ENCODE measurements around the gene FAM3D.
"Not testable (repeated sequence)": the region's sequence is repeated elsewhere in the genome, so short reads cannot be mapped to it uniquely, and the experiment has no call there.

FAM3D gene

GRCh38 chr3:58666683-58667082, at the start of gene FAM3D:
FAM3D (minus strand) TSS chr3:58666774; CDS start chr3:58655563, 11,211 bp downstream.
- no peak within 1 kb of the TSS for H3K4me3 ChIP-seq (ENCODE audit: low read length, poor library complexity, severe bottlenecking)
- no peaks in the 10 kb centered on the region for H3K9me2 ChIP-seq (replicated peaks; ENCODE audit: low read depth, low read length)
- no peaks in the 10 kb centered on the region for H3K36me3 ChIP-seq (ENCODE audit: insufficient read depth, low read length)
- H3K4me2 ChIP-seq (ENCODE audit: low read depth, low read length, poor library complexity, severe bottlenecking): no peak within 1 kb of the TSS
- TF ChIP-seq EZH2phosphoT487 (IDR thresholded peaks at IDR 0.05; ENCODE audit: borderline replicate concordance) (no peak), CTCF (conservative IDR thresholded peaks at IDR 0.05; ENCODE audit: low read length) (no peak)
- no peaks in the 10 kb centered on the region for H3K9me3 ChIP-seq (ENCODE audit: insufficient read depth, low read depth, low read length)
- H4K20me1 ChIP-seq (ENCODE audit: insufficient read depth, low read length, poor library complexity, severe bottlenecking): no peaks in the 10 kb centered on the region
- H2AFZ ChIP-seq (ENCODE audit: low read length): no peak within 1 kb of the TSS
- H3K4me1 ChIP-seq (ENCODE audit: insufficient read depth, low read length, poor library complexity, severe bottlenecking): peaks cover 12% of the 10 kb centered on the region
- no peaks in the 10 kb centered on the region for H3K79me2 ChIP-seq (ENCODE audit: insufficient read depth, low read length)
- no peak within 1 kb of the TSS for H3K9ac ChIP-seq (ENCODE audit: low read depth, low read length, poor library complexity, severe bottlenecking)
- no peaks in the 10 kb centered on the region for H3F3A ChIP-seq (ENCODE audit: low read depth)
- no peaks in the 10 kb centered on the region for H3K27me3 ChIP-seq (ENCODE audit: insufficient read depth, low read length, poor library complexity, severe bottlenecking)

GRCh38 chr3:58713715-58714401, 47.3 kb upstream of the FAM3D start:
- Histone ChIP-seq H3K9me2 (replicated peaks; ENCODE audit: low read depth, low read length) (no peaks in the 10 kb centered on the region), H3K9me3 (ENCODE audit: insufficient read depth, low read depth, low read length) (no peaks in the 10 kb centered on the region), H3K36me3 (ENCODE audit: insufficient read depth, low read length) (no peaks in the 10 kb centered on the region), H3K9ac (ENCODE audit: low read depth, low read length, poor library complexity, severe bottlenecking) (no peak overlapping the region), H3K4me2 (ENCODE audit: low read depth, low read length, poor library complexity, severe bottlenecking) (no peak overlapping the region), H3F3A (ENCODE audit: low read depth) (no peaks in the 10 kb centered on the region), H3K79me2 (ENCODE audit: insufficient read depth, low read length) (no peaks in the 10 kb centered on the region), H3K4me1 (ENCODE audit: insufficient read depth, low read length, poor library complexity, severe bottlenecking) (no peaks in the 10 kb centered on the region), H3K27me3 (ENCODE audit: insufficient read depth, low read length, poor library complexity, severe bottlenecking) (no peaks in the 10 kb centered on the region), H2AFZ (ENCODE audit: low read length) (no peak overlapping the region), H4K20me1 (ENCODE audit: insufficient read depth, low read length, poor library complexity, severe bottlenecking) (no peaks in the 10 kb centered on the region), H3K4me3 (ENCODE audit: low read length, poor library complexity, severe bottlenecking) (no peak overlapping the region)
- TF ChIP-seq CTCF (conservative IDR thresholded peaks at IDR 0.05; ENCODE audit: low read length) (no peak), EZH2phosphoT487 (IDR thresholded peaks at IDR 0.05; ENCODE audit: borderline replicate concordance) (no peak)

- Histone ChIP-seq H3K9me2 (replicated peaks; ENCODE audit: low read depth, low read length) (no peaks in the 10 kb centered on the region), H2AFZ (ENCODE audit: low read length) (no peak overlapping the region), H3K27me3 (ENCODE audit: insufficient read depth, low read length, poor library complexity, severe bottlenecking) (no peaks in the 10 kb centered on the region), H3F3A (ENCODE audit: low read depth) (no peaks in the 10 kb centered on the region), H3K36me3 (ENCODE audit: insufficient read depth, low read length) (no peaks in the 10 kb centered on the region), H3K4me2 (ENCODE audit: low read depth, low read length, poor library complexity, severe bottlenecking) (no peak overlapping the region), H3K9me3 (ENCODE audit: insufficient read depth, low read depth, low read length) (no peaks in the 10 kb centered on the region), H4K20me1 (ENCODE audit: insufficient read depth, low read length, poor library complexity, severe bottlenecking) (no peaks in the 10 kb centered on the region), H3K79me2 (ENCODE audit: insufficient read depth, low read length) (no peaks in the 10 kb centered on the region), H3K4me3 (ENCODE audit: low read length, poor library complexity, severe bottlenecking) (no peak overlapping the region), H3K4me1 (ENCODE audit: insufficient read depth, low read length, poor library complexity, severe bottlenecking) (peaks cover 7% of the 10 kb centered on the region), H3K9ac (ENCODE audit: low read depth, low read length, poor library complexity, severe bottlenecking) (no peak overlapping the region)
- TF ChIP-seq CTCF (conservative IDR thresholded peaks at IDR 0.05; ENCODE audit: low read length): no peak
- no peak for TF ChIP-seq EZH2phosphoT487 (IDR thresholded peaks at IDR 0.05; ENCODE audit: borderline replicate concordance)
These were observed 45.3 kb upstream of the FAM3D start for GRCh38 chr3:58711871-58712270.

GRCh38 chr3:58708983-58709382, 42.4 kb upstream of the FAM3D start:
- not testable (repeated sequence) for H3F3A ChIP-seq (ENCODE audit: low read depth); H3K4me3 ChIP-seq (ENCODE audit: low read length, poor library complexity, severe bottlenecking); H3K9ac ChIP-seq (ENCODE audit: low read depth, low read length, poor library complexity, severe bottlenecking); H3K9me3 ChIP-seq (ENCODE audit: insufficient read depth, low read depth, low read length); H3K36me3 ChIP-seq (ENCODE audit: insufficient read depth, low read length); H3K9me2 ChIP-seq (replicated peaks; ENCODE audit: low read depth, low read length); H2AFZ ChIP-seq (ENCODE audit: low read length); H3K79me2 ChIP-seq (ENCODE audit: insufficient read depth, low read length); H4K20me1 ChIP-seq (ENCODE audit: insufficient read depth, low read length, poor library complexity, severe bottlenecking); H3K4me2 ChIP-seq (ENCODE audit: low read depth, low read length, poor library complexity, severe bottlenecking); H3K27me3 ChIP-seq (ENCODE audit: insufficient read depth, low read length, poor library complexity, severe bottlenecking)
- peaks cover 25% of the 10 kb centered on the region for H3K4me1 ChIP-seq (ENCODE audit: insufficient read depth, low read length, poor library complexity, severe bottlenecking)

Data from Loucy (cell line).